Mesenteric fat pad (tissue), 1 donor: ENCODE data around the gene PLLP. TPM values are rescaled to one million over a fixed set of nuclear protein-coding genes. Genes with fewer than 3 reads are reported as not detected.

ENCODE experiments used
- DNase-seq: peaks from one replicate; pipeline ENCODE4 v3.0.0-alpha.2; 2020; ENCODE audit warnings: low spot score
- total RNA-seq: library from RNA; stranded (reverse); fragmentation: NEBNext Ultra II Directional; extraction: Animal tissue kit (Norgen Biotek cat#: 25700); gene quantifications from one replicate; pipeline ENCODE4 v1.2.1, GENCODE V29; 2021
- donor health status: DM: yes; HTN: yes; CAD: no.

The PLLP gene
- total RNA-seq, 1 donor from 2014 or later = 1.8 TPM

- no peak for DNase-seq
Measured at GRCh38 chr16:57226701-57227621, 57.5 kb downstream of the PLLP start.

GRCh38 chr16:57225978-57226377 is 58.5 kb downstream of the PLLP start:
- no peak for DNase-seq

DNA sequence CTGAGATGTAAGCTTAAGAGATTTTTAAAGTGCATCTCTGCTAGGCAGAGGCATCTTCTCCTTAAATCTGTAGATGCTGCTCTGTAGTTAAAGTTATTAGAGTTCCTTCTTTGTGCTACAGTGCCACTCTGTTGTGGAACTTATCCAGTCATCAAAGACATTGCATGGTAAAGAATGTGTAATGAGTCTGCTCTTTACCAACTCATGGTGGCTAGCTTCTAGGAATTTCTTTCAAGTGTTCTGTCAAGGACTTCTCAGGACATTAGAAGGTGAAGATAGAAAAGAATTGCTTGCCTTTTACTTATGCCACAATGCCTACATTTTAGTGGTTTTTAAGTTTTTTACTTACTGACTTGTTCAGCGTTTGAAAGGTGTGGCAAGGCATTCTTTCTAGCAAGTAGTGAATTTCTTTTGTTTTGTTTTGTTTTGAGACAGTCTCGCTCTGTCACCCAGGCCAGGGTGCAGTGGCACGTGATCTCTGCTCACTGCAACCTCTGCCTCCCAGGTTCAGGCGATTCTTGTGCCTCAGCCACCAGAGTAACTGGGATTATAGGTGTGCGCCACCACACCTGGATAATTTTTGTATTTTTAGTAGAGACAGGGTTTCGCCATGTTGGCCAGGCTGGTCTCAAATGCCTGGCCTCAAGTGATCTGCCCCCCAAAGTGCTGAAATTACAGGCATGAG is 59.7 kb downstream of the PLLP start:
- no peak for DNase-seq

GRCh38 chr16:57223057-57223456 is 61.4 kb downstream of the PLLP start:
- DNase-seq = no peak

GRCh38 chr16:57216968-57217367 is 67.5 kb downstream of the PLLP start:
- no peak for DNase-seq

GRCh38 chr16:57213462-57213861 is 71.0 kb downstream of the PLLP start:
- DNase-seq = no peak

GRCh38 chr16:57209780-57210179 is 74.7 kb downstream of the PLLP start:
- DNase-seq = no peak

GRCh38 chr16:57208926-57209325 is 75.5 kb downstream of the PLLP start:
- DNase-seq = no peak

Other genes starting within 250 kb of the PLLP start
- 60.1 TPM for gene CPNE2, start 192.1 kb downstream of the PLLP start, total RNA-seq
- 61.1 TPM for gene PSME3IP1, start 98.6 kb downstream of the PLLP start, total RNA-seq
- 26.0 TPM for gene RSPRY1, start 98.3 kb downstream of the PLLP start, total RNA-seq
- 52.0 TPM for gene ARL2BP, start 39.4 kb downstream of the PLLP start, total RNA-seq
- not detected for gene CCL22, start 74.1 kb upstream of the PLLP start, total RNA-seq
- 14.6 TPM for gene CX3CL1, start 87.8 kb upstream of the PLLP start, total RNA-seq
- gene CCL17, start 120.1 kb upstream of the PLLP start, total RNA-seq = not detected
- 53.6 TPM for gene CIAPIN1, start 162.7 kb upstream of the PLLP start, total RNA-seq
- 39.2 TPM for gene COQ9, start 162.8 kb upstream of the PLLP start, total RNA-seq
- 42.9 TPM for gene POLR2C, start 178.0 kb upstream of the PLLP start, total RNA-seq
- 7.3 TPM for gene DOK4, start 201.8 kb upstream of the PLLP start, total RNA-seq